ENCODE data around the gene DDR2. TPM values are rescaled to one million over a fixed set of nuclear protein-coding genes. Genes with fewer than 3 reads are reported as not detected.
"Not testable (repeated sequence)": the region's sequence is repeated elsewhere in the genome, so short reads cannot be mapped to it uniquely, and the experiment has no call there.

Gene DDR2
- polyA plus RNA-seq, 6 donors from 2014 or later = not detected

DNA sequence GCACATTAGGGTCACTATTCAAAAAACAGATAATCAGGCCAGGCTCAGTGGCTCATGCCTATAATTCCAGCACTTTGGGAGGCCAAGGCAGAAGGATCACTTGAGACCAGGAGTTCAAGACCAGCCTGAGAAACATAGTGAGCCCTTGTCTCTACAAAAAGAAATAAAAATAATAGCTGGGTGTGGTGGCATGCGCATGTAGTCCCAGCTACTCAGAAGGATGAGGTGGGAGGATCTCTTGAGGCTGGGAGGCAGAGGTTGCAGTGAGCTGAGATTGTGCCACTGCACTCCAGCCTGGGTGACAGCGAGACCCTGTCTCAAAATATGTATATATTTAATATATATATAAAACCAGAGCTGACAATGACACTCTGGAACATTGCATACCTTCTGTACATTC lies 180.1 kb downstream of the DDR2 start:
- not testable (repeated sequence) for H3K4me1 Mint-ChIP-seq; DNase-seq; H3K27me3 Mint-ChIP-seq; H3K27ac Mint-ChIP-seq; H3K36me3 Mint-ChIP-seq; H3K9me3 Mint-ChIP-seq; H3K4me3 Mint-ChIP-seq; ATAC-seq (ENCODE audit: low read depth in 2 of 2)

DNA sequence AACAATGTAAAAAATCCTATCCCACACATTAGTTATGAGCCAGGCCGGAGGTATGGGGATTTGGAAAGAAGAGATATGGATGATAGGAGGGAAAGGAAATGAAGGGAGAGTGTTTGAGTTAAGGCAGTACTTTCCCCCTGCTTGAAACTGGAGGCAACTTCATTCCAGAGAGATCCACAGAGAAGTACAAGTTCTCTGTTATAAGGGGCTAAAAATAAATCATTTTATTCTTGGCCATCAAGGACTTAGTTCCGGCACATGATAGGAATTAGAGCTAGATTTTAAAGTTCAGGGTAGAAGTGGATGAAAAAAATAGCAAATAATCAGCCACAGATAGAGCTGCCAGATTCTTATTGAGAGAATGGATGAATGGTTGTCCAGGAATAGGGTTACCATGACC lies 185.9 kb downstream of the DDR2 start:
- H3K4me3 Mint-ChIP-seq; H3K36me3 Mint-ChIP-seq; H3K9me3 Mint-ChIP-seq; ATAC-seq (ENCODE audit: low read depth in 2 of 2); H3K27ac Mint-ChIP-seq; DNase-seq: not testable (repeated sequence)
- peaks cover 16 to 24% (median 17%) of the 10 kb centered on the region in 3 donors for H3K27me3 Mint-ChIP-seq
- peaks cover 8 to 11% (median 10%) of the 10 kb centered on the region in 3 donors for H3K4me1 Mint-ChIP-seq

DNA sequence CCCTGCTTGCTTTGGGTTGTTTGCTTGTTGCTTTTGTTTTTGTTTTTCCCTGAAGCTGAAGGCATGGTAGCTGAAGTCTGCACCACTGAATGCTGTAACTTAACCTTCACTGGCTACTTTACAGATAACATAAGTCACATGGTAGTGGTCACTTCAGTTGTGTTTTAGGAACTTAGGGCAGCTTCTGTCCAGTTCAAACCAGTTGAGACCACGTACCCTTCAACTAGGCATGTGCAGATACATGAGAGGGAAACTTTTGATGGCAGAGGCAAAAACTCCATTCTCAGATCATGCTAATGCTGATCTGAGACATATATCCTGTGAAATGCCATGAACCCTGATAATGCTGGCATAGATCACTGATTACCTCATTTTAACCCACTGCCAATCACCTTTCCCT lies 186.4 kb downstream of the DDR2 start:
- Mint-ChIP-seq H3K4me1 (peaks cover 8 to 11% (median 10%) of the 10 kb centered on the region in 3 donors), H3K27me3 (peaks cover 18 to 29% (median 22%) of the 10 kb centered on the region in 3 donors)
- not testable (repeated sequence) for H3K9me3 Mint-ChIP-seq; H3K36me3 Mint-ChIP-seq; ATAC-seq (ENCODE audit: low read depth in 2 of 2); H3K27ac Mint-ChIP-seq; H3K4me3 Mint-ChIP-seq; DNase-seq

DNA sequence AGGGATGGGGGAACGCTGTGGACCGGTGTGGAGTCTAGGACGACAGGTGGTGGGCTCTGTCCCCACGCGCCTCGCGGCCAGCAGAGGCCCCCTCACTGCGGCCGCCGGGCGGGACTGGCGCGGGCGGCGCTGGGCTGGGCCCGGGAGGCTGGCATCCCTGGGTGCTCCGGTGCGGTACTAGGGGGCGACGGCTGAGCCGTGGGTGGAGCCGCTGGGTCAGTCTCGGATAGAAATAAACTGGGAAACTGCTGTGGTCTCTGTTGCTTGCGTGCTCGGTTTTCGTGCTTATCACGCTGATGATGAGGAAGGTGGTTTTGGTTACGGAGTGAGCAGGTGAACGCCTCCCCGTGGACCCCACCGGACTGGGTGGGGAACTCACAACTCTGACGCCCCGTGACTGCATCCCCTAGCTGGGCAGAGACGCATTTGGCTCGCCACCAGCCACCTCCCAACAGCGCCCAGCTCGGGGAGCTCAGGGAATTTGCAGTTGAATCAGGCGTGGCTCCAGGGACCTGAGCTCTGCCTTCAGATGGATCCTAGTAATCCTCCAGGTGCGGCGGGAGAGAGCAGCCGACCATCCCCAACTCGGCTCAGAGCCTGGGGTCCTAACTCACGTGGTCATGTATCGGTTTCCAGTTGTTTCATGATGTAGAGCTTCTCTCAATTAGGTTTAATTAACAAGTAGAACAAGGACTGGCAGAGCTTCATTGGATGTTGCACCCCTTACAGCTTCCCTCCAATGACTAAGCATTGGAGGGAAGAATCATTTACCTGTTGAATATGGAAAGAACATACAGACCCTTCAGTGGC lies 190.3 kb downstream of the DDR2 start:
- H3K9me3 Mint-ChIP-seq = peaks cover 0 to 4% (median 0%) of the 10 kb centered on the region in 7 donors
- peaks cover 8 to 11% (median 10%) of the 10 kb centered on the region in 3 donors for H3K4me1 Mint-ChIP-seq
- peak overlapping the region in 2 of 6 donors; percentile 5 to 50 for H3K27ac Mint-ChIP-seq
- ATAC-seq (ENCODE audit: low read depth in 2 of 2) (peak; percentile 27 to 32), DNase-seq (no peak)
- peaks cover 45 to 48% (median 48%) of the 10 kb centered on the region in 3 donors for H3K27me3 Mint-ChIP-seq
- peak overlapping the region in 4 of 8 donors; percentile 7 to 59 (median 39) for H3K4me3 Mint-ChIP-seq
- peaks cover 0 to 5% of the 10 kb centered on the region in 2 donors for H3K36me3 Mint-ChIP-seq

DNA sequence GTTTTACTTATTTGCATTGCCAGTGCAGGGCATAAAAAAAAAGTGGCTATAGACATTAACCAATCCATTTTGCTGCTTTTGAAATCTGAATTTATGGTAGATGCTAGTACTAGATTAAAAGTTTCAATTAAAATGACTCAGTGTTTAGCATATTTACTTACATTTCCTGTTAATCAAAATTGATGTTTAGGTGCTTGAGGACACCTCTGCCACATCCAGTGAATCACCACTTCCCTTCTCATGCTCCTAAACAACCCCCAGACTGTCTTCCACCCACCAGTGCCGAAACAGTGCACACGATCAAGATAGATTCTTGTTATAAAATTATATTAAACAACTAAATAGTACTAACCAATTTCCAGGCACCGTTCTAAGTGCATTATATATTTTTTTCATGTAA lies 191.0 kb downstream of the DDR2 start:
- peaks cover 8 to 11% (median 10%) of the 10 kb centered on the region in 3 donors for H3K4me1 Mint-ChIP-seq
- peaks cover 45 to 49% (median 48%) of the 10 kb centered on the region in 3 donors for H3K27me3 Mint-ChIP-seq
- H3K9me3 Mint-ChIP-seq = peaks cover 0 to 4% (median 0%) of the 10 kb centered on the region in 7 donors
- peak overlapping the region in 1 of 8 donors; percentile 57 for H3K4me3 Mint-ChIP-seq
- no peak overlapping the region for H3K27ac Mint-ChIP-seq
- H3K36me3 Mint-ChIP-seq = peaks cover 0 to 5% of the 10 kb centered on the region in 2 donors
- no peak for ATAC-seq (ENCODE audit: low read depth in 2 of 2)
- no peak for DNase-seq

DNA sequence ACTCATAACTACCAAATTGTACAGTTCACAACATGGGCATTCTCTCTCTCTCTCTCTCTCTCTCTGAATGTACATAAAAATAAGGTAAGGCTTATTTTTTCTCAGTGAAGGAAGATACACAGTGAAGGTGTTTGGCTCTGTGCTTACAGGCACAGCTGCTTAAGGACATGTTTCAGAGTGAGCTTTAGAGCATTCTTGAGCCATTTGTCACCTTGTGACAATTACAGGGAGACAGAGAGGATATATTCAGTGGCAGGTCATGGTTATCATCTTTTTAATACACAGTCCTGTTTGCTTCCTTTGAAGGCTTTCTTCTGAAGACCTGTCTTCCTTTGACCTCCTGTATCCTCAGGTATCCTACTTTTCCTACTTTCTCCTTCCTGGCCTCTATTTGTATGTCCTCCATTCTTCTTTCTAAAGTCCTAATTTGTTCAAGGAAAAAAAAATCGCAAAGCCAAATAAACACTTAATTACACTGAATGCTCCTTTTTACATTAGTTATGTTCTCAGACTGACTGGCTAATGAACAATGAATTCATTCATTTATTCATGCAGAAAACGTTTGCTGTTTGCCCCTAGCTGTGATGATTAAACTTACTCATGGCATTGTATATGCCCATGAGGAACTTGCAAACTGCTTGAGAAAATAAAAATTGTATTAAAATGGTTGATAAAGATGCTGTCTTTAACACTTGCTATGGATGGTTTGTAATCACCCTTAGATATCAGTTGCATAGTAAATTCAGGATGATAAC lies 191.7 kb downstream of the DDR2 start:
- DNase-seq (no peak), ATAC-seq (ENCODE audit: low read depth in 2 of 2) (no peak)
- Mint-ChIP-seq H3K27ac (peak overlapping the region in 1 of 6 donors; percentile 69), H3K36me3 (peaks cover 0 to 5% of the 10 kb centered on the region in 2 donors), H3K4me3 (no peak overlapping the region), H3K27me3 (peaks cover 45 to 54% (median 51%) of the 10 kb centered on the region in 3 donors), H3K4me1 (peaks cover 8 to 11% (median 10%) of the 10 kb centered on the region in 3 donors), H3K9me3 (peaks cover 0 to 4% (median 0%) of the 10 kb centered on the region in 7 donors)

DNA sequence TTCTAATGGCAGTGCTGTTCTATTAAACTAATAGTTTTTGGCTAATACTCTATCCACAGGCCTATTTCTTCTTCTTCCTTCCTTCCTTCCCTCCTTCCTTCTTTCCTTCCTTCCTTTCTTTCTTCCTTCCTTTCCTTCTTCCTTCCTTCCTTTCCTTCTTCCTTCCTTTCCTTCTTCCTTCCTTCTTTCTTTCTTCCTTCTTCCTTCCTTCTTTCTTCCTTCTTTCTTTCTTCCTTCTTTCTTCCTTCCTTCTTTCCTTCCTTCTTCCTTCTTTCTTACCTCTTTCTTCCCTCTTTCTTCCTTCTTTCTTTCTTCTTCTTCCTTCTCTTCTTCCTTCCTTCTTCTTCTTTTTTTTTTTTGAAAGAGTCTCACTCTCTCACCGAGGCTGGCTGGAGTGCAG lies 197.0 kb downstream of the DDR2 start:
- ATAC-seq (ENCODE audit: low read depth in 2 of 2) = no peak
- Mint-ChIP-seq H3K4me1 (no peaks in the 10 kb centered on the region), H3K9me3 (peaks cover 0 to 5% (median 0%) of the 10 kb centered on the region in 7 donors), H3K27ac (no peak overlapping the region), H3K36me3 (no peaks in the 10 kb centered on the region), H3K27me3 (peaks cover 33 to 43% (median 43%) of the 10 kb centered on the region in 3 donors), H3K4me3 (no peak overlapping the region)
- no peak for DNase-seq

DNA sequence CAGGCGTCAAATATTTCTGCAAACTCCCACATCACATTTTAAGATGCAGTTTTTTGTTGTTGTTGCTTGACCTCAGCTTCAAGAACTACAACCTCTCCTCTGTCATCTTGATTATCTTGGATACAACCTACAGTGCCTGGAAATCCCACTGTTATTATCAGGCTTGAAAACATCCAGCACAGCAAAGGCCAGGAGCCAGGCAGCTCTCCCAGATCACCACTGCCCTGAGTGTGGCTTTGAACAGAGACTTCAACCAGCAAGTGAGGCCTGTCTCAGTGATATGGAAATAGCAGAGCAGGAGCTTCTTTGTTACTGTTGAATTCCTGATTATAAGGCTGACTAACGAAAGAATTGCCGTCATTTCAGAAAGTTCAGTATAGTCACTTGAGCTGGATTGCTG lies 200.2 kb downstream of the DDR2 start:
- DNase-seq (no peak), ATAC-seq (ENCODE audit: low read depth in 2 of 2) (no peak)
- Mint-ChIP-seq H3K4me1 (no peaks in the 10 kb centered on the region), H3K27ac (peak overlapping the region in 1 of 6 donors; percentile 20), H3K4me3 (no peak overlapping the region), H3K9me3 (peaks cover 0 to 12% (median 5%) of the 10 kb centered on the region in 7 donors), H3K27me3 (peaks cover 16 to 34% (median 32%) of the 10 kb centered on the region in 3 donors), H3K36me3 (no peaks in the 10 kb centered on the region)

DNA sequence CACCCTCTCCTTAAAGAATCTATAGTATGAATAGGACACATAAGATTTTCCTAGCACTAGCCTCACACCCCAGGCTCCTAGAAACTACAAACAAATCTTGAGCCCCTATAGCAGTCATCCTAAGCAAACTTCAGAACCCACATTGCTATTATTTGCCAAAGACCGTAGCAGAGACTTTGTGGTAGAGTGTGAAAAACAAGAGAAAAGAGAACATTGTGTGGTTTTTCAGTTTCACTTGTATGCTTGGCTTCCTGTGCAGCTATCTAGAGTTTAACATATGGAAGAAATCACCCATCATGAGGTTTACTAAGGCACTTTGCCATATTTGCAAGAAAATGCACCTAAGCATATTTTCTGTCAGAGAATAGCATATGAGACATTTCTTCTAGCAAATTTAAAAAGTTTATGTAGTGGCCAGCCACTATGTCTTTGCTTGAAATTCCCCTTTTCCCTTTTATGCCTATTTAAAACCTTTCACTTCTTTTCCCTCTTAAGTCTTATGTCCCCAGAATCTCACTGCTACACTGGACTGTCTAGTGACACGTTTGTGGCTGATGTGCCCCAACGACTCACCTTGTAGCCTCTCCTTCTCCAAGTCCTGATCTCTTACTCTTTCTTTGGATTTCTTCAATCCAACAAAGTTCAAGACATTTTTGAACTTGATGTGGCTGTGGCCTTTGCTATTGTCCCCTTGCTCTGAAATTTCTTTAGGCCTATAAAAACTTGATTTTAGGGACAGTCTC lies 203.1 kb downstream of the DDR2 start:
- ATAC-seq (ENCODE audit: low read depth in 2 of 2) (no peak), DNase-seq (no peak)
- H3K4me1 Mint-ChIP-seq = no peaks in the 10 kb centered on the region
- no peak overlapping the region for H3K4me3 Mint-ChIP-seq
- H3K9me3 Mint-ChIP-seq = peaks cover 10 to 31% (median 19%) of the 10 kb centered on the region in 7 donors
- peak overlapping the region in 1 of 6 donors; percentile 7 for H3K27ac Mint-ChIP-seq
- H3K27me3 Mint-ChIP-seq = peaks cover 16 to 29% (median 20%) of the 10 kb centered on the region in 3 donors
- peaks cover 5 to 16% of the 10 kb centered on the region in 2 donors for H3K36me3 Mint-ChIP-seq

Other genes starting within 250 kb of the DDR2 start
- gene SH2D1B, start 220.3 kb upstream of the DDR2 start, polyA plus RNA-seq (ENCODE audit: low read depth in 6 of 6) = 1 to 10 TPM in 1 of 6 donors, under 1 TPM in 5; 0.21 to 1.2 (median 0.42) TPM
- gene UHMK1, start 134.6 kb upstream of the DDR2 start, polyA plus RNA-seq (ENCODE audit: low read depth in 6 of 6) = 10 to 100 TPM; 40.6 to 83.4 (median 59.6) TPM
- 10 to 100 TPM; 15.8 to 50.0 (median 19.9) TPM for gene UAP1, start 70.7 kb upstream of the DDR2 start, polyA plus RNA-seq (ENCODE audit: low read depth in 6 of 6)
- gene HSD17B7, start 158.2 kb downstream of the DDR2 start, polyA plus RNA-seq (ENCODE audit: low read depth in 6 of 6) = 10 to 100 TPM in 5 of 6 donors, 1 to 10 TPM in 1; 7.7 to 30.5 (median 20.8) TPM
- not detected for gene CCDC190, start 228.7 kb downstream of the DDR2 start, polyA plus RNA-seq (ENCODE audit: low read depth in 6 of 6)